Lower leg skin (tissue), 3 donors: ENCODE data around the gene HDAC9.

Experiments
- CTCF ChIP-seq, 3 donors: fragments of 450-650 bp; IDR thresholded peaks; one replicate each; pipeline ENCODE4 v1.5.1; 2016; ENCODE audit warnings: antibody characterized with exemption in 3 of 3, mild to moderate bottlenecking in 3 of 3, moderate library complexity in 2 of 3
- POLR2A ChIP-seq, 2 donors: fragments of 450-650 bp; IDR thresholded peaks; one replicate each; pipeline ENCODE4 v1.6.1; 2016 to 2017; ENCODE audit warnings: antibody characterized with exemption in 2 of 2, mild to moderate bottlenecking in 1 of 2, moderate library complexity in 1 of 2

- TF ChIP-seq CTCF (IDR thresholded peaks at IDR 0.05) (no peak), POLR2A (IDR thresholded peaks at IDR 0.05) (no peak)
Measured at GRCh38 chr7:18597754-18598153, 102.2 kb downstream of the HDAC9 start.
